Measurements from ENCODE around the gene NOTUM.
"Not testable (repeated sequence)": the region's sequence is repeated elsewhere in the genome, so short reads cannot be mapped to it uniquely, and the experiment has no call there.

The NOTUM gene

DNA sequence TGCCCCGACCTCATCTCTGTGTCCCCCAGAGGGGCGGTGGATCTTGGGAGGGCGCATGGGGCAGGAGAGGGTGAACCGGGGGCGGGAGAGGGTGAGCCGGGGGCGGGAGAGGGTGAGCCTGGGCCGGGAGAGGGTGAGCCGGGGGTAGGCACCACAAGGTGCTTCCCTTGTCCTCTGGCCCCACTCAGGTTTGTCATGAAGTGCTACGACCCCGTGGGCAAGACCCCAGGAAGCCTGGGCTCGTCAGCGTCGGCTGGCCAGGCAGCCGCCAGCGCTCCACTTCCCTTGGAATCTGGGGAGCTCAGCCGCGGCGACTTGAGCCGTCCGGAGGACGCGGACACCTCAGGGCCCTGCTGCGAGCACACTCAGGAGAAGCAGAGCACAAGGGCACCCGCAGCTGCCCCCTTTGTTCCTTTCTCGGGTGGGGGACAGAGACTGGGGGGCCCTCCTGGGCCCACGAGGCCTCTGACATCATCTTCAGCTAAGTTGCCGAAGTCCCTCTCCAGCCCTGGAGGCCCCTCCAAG, 35.3 kb upstream of the NOTUM start:
- DNase-seq: no peak

DNA sequence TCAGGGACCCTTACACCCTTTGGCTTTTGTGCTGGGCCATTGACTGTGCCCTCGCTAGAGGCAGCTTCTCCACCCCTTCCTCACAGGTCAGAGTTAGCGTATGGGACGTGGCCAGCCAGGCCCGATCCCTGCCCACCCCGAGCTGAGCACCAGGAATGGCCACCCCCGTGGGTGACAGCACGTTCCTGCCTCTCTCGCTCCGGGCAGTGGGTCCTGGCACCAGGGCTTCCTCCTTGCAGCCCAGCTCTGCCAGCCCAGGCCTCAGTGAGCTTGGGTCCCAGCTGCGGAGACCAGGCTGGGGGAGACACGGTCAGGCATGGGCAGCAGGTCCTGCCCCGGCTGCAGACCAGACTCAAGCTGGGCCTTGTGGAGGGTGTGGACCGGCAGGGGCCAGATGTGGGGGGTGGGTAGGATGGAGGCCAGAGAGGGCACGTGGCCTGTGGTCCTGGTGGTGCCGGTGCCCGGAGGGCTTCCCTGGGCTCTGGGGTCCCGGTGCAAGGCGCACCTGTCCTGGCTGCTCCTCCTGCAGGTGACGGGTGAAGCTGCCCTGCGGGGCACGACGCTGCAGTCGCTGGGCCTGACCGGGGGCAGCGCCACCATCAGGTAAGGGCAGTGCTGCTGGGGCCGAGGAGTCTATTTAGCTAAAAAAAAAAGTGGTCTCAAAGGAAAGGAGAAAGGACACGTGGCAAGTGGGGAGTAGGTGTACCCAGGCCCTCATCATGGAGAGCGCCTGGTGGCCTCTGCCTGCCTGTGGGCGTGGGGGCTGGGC, 34.7 kb upstream of the NOTUM start:
- DNase-seq: no peak

DNA sequence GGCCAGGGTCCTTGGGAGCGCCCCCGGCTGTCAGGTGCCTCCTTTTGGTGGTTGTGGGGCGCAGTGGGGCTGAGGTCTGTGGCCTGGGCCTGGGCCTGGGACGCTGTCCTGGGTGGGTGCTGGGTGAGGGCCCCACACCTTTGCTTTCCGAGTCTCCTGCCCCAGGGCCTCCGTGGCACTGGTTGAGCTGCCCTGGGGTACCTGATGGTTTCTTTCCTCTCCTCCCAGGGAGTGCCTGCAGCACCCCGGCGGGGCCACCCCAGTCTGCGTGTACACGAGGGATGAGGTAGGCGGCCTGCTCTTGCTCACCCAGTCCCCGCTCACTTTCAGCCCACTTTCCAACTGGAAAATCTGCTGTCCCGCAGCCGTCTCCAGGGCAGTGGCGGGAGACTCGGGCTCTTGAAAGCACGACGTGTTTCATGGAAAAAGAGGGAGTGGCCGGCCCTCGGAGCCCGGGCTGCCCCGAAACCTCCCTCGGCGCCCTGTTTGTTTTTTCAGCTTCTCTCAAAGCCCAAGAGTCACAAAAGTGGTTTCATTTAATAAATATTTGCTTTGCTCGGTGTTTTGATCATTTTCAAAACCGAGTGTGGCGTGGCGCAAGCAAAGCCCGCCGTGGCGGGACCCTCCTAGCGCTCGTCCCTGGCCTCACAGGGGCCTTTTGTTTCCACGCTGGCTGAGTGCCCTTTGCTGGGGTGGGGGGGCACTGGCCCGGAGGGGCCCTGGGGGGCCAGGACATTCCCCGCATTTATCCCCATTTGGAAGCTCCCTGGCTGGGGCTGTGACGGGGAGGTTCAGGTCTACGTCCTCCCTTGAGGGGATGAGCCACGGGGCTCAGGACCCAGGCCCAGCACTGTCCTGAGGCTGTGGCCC, 33.8 kb upstream of the NOTUM start:
- no peak for DNase-seq

DNA sequence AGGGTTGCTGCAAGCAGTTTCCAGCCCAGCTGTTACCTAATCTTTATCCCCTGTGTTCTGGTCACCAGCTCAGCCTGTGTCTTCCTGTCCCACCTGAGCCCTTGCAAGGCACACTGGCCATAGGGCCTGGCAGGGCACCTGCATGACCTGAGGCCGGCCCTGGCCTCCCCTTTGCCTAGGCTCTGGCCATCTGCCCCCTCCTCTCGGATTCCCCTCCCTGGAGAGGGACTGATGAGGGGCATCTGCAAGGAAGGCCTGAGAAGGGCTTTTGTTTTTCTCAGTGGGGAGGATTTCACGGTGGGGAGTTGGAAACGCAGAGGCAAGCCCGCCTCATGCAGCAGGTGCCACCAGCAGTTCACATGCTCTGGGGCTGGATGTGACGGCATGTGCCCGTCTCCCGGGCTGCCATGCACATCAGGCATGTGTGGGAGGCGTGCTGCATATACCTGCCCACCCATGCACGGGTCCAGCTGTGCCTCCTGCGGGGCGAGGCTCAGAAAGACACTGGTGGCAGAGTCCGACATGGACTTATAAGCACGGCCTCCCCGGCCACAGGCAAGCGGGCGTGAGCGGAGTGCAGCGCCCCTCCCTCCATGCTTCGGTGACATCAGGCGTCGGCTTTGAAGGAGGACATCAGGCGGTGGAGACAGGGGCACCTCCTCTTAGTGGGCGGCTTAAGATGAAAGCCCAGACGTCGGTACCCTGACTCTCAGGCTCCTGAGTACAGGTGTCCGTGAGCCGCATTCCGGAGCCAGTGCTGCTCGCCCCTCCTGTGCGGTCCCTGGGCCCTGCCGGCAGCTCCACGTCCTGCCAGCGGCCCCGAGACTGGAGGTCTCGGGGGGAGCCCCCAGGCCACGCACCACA, 33.0 kb upstream of the NOTUM start:
- DNase-seq: no peak

DNA sequence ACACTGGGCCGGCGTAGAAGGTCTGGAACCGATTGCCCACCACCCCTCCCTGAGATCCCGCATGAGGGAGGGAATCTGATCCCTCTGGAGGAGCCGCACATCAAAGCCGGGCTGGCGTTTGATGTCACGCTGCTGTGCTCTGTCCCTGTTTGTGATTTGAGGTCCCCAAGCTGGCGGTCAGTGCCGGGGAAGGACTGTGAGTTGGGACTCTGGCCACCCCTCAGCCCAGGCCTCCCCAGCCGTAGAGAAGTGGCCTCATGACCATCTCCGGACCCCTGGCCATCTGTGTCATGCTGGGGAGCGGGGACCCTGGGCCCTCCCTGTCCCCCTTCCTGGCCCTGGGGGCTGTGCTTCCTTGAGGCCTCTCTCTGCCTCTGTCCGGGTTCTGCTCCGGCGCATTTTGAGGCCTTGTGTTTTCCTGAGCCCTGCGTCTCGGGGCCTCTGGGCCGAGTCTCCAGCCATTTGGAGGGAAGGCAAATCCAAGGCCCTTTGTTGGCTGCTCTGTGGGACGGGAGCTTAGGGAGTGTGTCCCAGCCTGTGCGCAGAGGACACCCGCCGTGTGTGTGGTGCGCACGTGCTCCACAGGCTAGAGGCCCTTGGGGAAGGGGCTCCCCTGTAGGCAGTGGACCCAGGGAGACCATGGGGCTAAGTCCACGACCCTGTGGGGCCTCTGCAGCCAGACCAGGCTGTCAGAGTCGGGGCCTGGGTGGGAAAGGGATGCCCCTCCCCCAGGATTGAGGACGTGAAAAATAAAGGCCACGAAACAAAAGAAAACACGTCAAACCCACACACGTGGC, 31.5 kb upstream of the NOTUM start:
- no peak for DNase-seq

DNA sequence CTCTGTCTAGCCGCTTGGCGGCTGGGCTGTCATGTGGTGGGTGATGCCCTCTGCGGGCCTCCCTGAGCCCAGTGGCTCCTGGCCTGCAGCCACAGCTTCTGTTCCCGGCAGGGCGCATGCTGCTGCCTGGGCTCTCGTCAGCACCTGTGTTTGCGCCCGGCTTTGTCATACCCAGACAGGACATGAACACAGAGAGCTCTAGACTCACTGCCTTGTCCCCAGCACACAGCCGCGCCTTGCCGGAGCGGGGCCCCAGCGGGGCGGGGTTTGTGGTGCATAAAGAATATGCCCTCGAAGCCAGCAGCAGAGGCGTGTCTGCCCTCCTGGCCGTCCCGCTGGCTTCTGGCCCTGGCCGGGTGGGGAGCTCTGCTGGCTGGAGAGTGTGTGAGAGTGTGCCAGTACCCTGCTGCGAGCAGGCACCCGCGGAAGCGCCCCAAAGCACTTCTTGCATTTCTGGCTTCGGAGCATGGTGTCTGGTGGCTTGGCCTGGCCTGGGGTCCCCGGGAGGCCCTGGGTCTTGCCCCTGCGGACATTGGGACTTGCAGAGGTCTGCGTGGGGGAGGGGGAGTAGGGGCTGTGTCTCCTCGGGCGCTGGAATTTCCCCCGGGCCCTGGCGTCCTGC, 30.8 kb upstream of the NOTUM start:
- no peak for DNase-seq

DNA sequence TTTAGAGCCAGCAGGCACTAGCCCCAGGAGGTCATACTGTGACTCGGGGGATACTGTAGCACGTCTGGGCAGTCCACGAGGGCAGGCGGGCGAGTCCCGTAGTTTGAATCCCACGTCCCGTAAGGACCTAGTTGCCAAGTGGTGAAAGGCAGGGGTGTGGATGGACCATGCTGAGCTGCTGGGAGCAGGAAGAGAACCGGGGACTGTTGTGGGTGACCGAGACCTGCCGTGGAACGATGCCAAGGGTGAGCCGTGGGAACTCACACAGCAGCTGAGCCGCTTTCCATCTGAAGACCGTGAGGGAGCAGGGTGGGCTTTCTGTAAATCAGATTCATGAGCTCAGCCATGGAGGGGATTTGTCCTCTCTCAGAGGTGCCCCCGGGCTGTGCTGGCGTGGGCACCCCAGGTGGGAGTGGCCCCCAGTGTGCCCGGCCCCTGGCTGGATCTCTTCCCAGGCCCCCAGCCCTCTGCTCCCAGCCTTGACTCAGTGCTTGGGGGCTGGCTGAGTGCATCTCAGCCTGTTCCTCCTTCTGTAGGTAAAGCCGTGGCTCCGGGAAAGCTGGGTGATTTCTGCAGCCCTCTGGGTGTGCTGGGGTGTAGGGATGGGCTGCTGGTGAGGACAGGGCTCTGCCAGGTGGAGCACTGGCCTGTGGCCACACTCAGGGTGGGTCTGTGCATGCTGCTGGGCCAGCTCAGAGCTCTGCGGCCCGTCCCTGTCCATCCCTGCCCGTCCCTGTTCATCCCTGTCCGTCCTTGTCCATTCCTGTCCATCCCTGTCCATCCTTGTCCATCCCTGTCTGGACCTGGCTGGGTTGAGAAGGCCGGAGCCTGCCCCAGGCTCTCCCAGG, 30.1 kb upstream of the NOTUM start:
- no peak for DNase-seq

DNA sequence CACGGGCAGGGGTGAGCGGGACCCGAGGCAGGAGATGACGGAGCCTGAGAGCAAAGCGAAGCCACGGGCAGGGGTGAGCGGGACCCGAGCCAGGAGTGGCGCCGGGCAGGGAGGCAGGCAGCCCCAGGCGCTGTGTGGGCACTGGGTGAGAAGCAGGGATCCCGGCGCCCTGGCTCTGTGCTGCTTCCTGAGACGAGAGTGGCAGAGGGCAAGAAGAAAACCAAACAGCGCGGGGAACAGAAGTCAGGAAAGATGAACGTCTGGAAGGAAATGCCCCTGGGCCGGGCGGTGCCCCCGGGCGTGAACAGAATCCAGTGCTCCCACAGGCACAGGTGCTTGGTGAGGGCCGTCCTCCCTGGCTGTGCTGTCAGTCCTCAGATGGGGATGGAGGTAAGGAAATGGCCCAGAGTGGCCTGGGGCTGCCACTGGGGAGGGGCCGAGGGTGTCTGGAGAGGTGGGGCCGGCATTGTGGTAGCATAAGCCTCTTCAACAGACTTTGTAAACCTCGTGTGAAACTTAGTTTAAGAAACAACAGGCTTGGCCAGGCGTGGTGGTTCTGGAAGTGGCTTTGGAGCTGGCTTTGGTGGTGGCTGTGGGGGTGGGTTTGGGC, 26.3 kb upstream of the NOTUM start:
- no peak for DNase-seq

DNA sequence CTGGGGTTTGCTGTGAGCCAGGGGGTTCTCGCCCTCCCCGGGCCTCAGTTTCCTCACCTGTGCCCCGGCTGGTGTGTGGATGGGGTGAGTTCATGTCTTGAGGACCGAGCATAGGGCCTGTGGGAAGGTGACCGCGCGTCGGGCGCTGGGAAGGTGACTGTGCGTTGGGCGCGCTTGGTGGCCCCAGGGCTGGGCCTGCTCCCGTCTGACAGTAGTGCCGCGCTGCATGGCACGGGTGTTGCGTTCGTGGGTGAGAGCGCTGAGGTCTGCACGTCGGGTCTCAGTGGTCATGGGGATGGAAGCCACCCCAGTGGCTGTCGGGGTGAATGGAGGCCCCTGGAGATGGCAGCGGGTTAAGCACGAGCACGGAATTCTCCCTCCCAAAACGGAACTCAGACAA, 25.6 kb upstream of the NOTUM start:
- no peak for DNase-seq

DNA sequence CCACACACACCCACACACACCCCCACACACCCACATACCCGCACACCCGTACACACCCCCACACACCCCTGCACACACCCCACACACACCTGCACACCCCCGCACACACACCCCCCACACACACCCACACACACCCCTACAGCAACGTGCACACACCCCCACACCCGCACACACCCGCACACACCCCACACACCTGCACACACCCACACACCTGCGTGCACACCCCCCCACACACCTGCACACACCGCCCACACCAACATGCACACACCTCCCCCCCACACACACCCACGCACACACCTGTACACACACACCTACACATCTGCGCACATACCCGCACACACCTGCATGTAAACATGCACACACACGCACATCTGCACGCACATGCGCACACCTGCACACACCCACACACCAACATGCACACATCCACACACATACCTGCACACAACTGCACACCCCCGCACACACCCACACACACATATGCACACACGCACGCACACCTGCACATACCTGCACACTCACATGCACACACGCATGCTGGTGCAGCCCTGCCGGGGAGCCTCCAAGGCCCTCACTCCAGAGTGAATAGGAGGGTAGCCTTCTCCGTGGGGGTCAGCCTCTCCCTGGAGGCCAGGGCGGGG, 23.9 kb upstream of the NOTUM start:
- DNase-seq: no peak

DNA sequence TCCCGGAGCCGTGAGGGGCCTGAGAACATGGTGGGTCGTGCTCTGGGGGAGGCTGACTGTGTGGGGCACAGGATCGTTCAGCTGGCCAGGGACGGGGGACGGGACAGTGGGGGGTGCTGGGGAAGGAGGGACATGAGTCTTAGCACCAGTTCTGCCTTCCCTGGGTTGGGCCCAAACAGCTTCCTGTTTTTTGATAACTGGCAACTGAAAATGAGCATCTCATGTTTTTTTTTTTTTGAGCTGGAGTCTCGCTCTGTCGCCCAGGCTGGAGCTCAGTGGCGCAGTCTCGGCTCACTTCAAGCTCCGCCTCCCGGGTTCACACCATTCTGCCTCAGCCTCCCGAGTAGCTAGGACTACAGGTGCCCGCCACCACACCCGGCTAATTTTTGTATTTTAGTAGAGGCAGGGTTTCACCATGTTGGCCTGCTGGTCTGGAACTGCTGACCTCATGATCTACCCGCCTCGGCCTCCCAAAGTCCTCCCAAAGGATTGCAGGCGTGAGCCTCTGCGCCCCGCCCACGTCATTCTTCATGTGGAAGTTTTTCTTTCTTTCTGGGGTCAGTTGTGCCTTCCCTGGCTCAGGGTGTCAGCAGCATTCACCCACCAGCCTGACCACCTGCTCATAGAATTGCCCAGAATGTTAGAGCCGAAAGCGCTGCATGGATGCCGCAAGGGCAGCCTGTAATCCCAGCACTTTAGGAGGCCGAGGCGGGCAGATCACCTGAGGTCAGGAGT, 22.8 kb upstream of the NOTUM start:
- no peak for DNase-seq

DNA sequence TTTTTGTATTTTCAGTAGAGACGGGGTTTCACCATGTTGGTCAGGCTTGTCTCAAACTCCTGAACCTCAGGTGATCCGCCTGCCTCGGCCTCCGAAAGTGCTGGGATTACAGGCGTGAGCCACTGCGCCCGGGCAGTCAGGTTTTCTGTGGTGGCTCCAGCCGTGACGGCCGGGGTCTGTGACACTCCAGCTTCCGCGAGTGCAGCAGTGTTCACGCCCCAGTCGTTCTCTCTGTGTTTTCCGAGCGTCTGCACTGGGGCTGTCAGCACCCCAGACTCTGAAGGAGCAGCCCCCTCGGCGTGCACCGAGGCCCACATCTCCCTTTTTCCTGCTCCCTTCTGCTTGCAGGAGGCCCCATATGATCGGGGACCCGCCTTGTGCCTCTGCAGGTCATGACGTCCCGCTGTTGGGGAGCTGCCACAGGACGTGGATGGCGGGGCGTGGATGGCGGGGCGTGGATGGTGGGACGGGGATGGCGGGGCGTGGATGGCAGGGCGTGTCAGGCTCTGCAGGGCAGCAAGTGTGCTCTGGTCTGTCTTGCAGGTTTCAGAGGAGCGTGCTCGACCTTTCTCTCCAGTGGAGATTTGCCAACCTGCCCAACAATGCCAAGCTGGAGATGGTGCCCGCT, 22.1 kb upstream of the NOTUM start:
- DNase-seq: no peak

DNA sequence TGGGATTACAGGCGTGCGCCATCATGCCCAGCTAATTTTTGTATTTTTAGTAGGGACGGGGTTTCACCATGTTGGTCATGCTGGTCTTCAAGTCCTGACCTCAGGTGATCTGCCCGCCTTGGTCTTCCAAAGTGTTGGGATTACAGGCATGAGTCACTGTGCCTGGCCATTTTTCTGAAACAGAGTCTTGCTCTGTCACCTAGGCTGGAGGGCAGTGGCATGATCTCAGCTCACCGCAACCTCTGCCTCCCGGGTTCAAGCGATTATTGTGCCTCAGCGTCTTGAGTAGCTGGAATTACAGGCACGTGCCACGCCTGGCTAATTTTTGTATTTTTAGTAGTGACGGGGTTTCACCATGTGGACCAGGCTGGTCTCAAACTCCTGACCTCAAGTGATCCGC, 20.5 kb upstream of the NOTUM start:
- DNase-seq: not testable (repeated sequence)

DNA sequence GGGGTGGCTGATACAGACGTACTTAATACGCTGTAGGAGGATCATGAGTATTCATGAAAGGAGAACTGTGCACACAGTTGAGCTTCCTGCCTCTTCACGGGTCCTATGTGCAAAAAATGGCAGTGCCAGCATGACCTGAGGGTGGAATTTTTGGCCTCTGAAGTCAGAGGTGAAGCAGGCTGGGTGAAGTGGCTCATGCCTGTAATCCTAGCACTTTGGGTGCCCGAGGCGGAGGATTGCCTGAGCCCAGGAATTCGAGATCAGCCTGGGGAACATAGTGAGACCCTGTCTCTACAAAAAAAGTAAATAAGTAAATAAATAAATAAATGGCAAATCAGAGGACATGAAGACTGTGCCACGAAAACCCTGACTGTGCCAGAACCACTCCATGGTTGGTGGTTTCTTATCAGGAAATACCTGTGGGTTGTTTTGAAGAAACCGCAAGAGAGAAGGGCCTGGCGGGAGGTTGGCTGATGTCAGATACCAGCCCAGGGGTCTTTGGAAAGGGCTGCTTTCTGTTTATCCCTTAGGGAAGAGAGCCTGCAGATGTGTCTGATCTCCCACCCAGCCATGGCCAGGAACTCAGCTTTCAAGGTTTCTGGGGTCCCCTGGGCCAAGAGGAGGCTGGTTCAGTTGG, 19.8 kb upstream of the NOTUM start:
- DNase-seq: no peak

DNA sequence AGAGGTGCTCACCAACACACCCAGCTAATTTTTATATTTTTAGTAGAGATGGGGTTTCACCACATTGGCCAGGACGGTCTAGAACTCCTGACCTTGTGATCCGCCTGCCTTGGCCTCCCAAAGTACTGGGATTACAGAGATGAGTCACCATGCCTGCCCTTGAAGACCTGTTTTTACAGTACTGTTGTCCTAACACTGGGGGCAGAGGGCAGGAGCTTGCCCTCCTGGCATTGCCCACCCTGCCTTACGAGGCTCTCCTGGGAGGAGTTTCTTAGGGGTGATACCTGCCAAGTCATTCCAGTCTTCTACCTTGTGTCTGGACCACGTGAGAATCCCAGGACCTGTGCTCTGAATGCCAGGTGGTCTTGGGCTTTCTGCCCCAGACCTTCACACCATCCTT, 19.1 kb upstream of the NOTUM start:
- DNase-seq: no peak

DNA sequence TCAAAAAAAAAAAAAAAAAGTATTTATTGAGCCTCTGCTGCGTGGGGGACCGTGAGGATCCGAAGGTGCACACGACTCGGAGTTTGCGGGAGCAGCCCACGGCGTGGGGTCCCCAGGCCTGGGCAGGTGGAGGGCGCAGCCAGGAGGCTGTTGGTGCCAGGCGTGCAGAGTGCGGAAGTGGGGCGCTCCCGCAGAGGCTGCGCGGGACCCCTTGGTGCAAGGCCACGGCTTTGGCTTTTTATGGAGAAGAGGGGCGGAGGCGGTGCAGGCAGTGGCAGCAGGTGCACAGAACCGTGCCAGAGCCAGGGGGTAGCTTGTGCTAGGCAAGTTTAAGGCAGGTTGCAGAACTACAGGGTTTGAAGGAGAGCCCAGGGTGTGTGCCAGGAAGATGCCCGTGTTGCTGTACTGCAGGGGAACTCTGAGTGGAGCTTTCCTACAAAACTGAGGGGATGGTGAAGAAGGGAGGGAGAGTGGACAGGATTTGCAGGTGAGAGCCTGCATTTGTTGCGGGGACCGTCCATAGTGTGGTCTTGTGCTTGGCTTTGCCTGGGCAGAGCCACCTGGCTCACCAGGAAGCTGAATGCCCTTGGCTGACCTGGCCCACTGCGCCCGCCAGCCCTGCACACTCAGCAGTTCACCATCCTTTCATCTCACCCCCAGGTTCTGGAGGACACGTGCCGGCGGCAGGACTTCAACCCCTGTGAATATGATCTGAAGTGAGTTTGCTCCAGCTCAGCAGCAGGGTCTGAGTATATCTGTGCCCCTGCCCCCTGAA, 17.7 kb upstream of the NOTUM start:
- no peak for DNase-seq

DNA sequence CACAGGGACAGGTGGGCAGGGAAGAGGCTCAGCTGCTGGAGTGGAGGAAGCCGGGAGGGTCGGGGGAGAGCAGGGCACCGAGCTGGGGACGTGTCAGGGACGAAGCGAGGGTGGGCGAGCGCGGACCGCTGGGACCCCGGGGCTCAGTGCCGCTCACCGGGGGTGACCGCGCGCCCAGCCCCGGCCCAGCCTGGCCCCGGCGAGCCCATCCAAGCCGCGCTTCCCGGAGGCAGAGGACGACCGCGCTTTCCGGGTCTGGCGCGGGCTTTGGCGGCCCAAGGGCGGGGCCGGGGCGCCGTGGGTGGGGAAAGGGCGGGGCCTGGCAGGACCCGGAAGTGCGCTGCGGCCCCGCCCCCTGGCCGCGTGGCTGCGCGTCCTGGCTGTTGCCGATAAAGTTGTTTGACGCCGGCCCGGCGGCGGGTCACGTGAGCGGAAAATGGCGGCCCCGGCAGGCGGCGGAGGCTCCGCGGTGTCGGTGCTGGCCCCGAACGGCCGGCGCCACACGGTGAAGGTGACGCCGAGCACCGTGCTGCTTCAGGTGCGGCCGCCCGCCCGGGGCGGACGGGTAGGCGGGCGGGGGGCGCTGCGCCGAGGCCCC, 16.3 kb upstream of the NOTUM start, which contains the start of gene ASPSCR1:
Gene ASPSCR1, plus strand, starts transcription at position 419 of the 598 bp plus-strand sequence. Its CDS starts 18 bp downstream, at position 437.
- peak; percentile 85 to 88 for DNase-seq
